G401.6 (cell line): ENCODE measurements around the gene FOXP1.

Experiments used
- FAIRE-seq: peaks from 2 replicates; lab custom pipeline; 2012; peaks lifted over from hg19 to GRCh38; lab: Jason Lieb, UNC

FOXP1 gene

GRCh38 chr3:71504250-71505036, 79.1 kb downstream of the FOXP1 start:
- FAIRE-seq, result no peak

GRCh38 chr3:71503525-71504249, 79.8 kb downstream of the FOXP1 start:
- FAIRE-seq, result no peak

- FAIRE-seq, result no peak
Measured at GRCh38 chr3:71502066-71502625, 81.4 kb downstream of the FOXP1 start.

- no peak for FAIRE-seq
Measured at GRCh38 chr3:71500696-71501095, 82.8 kb downstream of the FOXP1 start.

- no peak for FAIRE-seq
Measured at GRCh38 chr3:71499227-71499876, 84.2 kb downstream of the FOXP1 start.

- FAIRE-seq, result no peak
Measured at GRCh38 chr3:71498543-71498942, 85.0 kb downstream of the FOXP1 start.

GRCh38 chr3:71497971-71498444, 85.5 kb downstream of the FOXP1 start:
- FAIRE-seq, result no peak

- FAIRE-seq, result no peak
Measured at GRCh38 chr3:71497367-71497897, 86.1 kb downstream of the FOXP1 start.

GRCh38 chr3:71495708-71496472, 87.6 kb downstream of the FOXP1 start:
- FAIRE-seq, result no peak

GRCh38 chr3:71494212-71494611, 89.3 kb downstream of the FOXP1 start:
- no peak for FAIRE-seq

- no peak for FAIRE-seq
Measured at GRCh38 chr3:71492974-71493771, 90.4 kb downstream of the FOXP1 start.

GRCh38 chr3:71492566-71492965, 91.0 kb downstream of the FOXP1 start:
- no peak for FAIRE-seq

- FAIRE-seq, result no peak
Measured at GRCh38 chr3:71491154-71491752, 92.3 kb downstream of the FOXP1 start.

GRCh38 chr3:71490692-71491091, 92.8 kb downstream of the FOXP1 start:
- no peak for FAIRE-seq

- FAIRE-seq, result no peak
Measured at GRCh38 chr3:71489315-71489761, 94.2 kb downstream of the FOXP1 start.

- FAIRE-seq, result no peak
Measured at GRCh38 chr3:71488882-71489281, 94.6 kb downstream of the FOXP1 start.

- no peak for FAIRE-seq
Measured at GRCh38 chr3:71488391-71488809, 95.1 kb downstream of the FOXP1 start.

GRCh38 chr3:71487418-71487817, 96.1 kb downstream of the FOXP1 start:
- no peak for FAIRE-seq

GRCh38 chr3:71486831-71487230, 96.7 kb downstream of the FOXP1 start:
- no peak for FAIRE-seq

- no peak for FAIRE-seq
Measured at GRCh38 chr3:71485896-71486295, 97.6 kb downstream of the FOXP1 start.
